Heart left ventricle (tissue), 16 donors: ENCODE results near the gene MAP3K4. TPM values are rescaled to one million over a fixed set of nuclear protein-coding genes. Genes with fewer than 3 reads are reported as not detected.

Experiments used
- ATAC-seq, 4 donors: fragments of 200-7000 bp; cut with Tn5 transposase; one replicate each; pipeline ENCODE4 v1.9.1; 2020 to 2022; ENCODE audit warnings: moderate library complexity in 4 of 4, mild to moderate bottlenecking in 3 of 4, moderate number of reproducible peaks in 1 of 4
- DNase-seq, 5 donors: peaks; one replicate each; pipeline ENCODE4 v3.0.0-alpha.2; 2020
- H3K27ac ChIP-seq, 12 donors: fragments of 200-600 bp; sonication (generic) in 4 of 12; one replicate each; pipeline versions ENCODE4 v1.5.0 to v1.8.0; 2016 to 2022; ENCODE audit warnings: mild to moderate bottlenecking in 2 of 12
- H3K27me3 ChIP-seq, 9 donors: fragments of 200-600 bp; sonication (generic) in 2 of 9; one replicate each; pipeline versions ENCODE4 v1.5.1 to v1.8.0; 2016 to 2022; ENCODE audit warnings: mild to moderate bottlenecking in 3 of 9
- H3K36me3 ChIP-seq, 9 donors: fragments of 200-600 bp; sonication (generic) in 2 of 9; one replicate each; pipeline versions ENCODE4 v1.5.0 to v1.8.0; 2018 to 2022; ENCODE audit warnings: mild to moderate bottlenecking in 2 of 9
- H3K4me1 ChIP-seq, 12 donors: fragments of 200-600 bp; sonication (generic) in 4 of 12; one replicate each; pipeline versions ENCODE4 v1.5.0 to v1.8.0; 2016 to 2022; ENCODE audit warnings: mild to moderate bottlenecking in 3 of 12
- H3K4me3 ChIP-seq, 12 donors: fragments of 200-600 bp; sonication (generic) in 4 of 12; one replicate each; pipeline versions ENCODE4 v1.5.0 to v1.8.0; 2017 to 2022; ENCODE audit warnings: mild to moderate bottlenecking in 9 of 12, moderate library complexity in 4 of 12
- H3K9me3 ChIP-seq, 12 donors: fragments of 200-600 bp; sonication (generic) in 4 of 12; one replicate each; pipeline versions ENCODE4 v1.5.0 to v1.8.0; 2016 to 2022; ENCODE audit warnings: mild to moderate bottlenecking in 1 of 12
- CTCF ChIP-seq, 12 donors: fragments of 200-600 bp; sonication (generic) in 4 of 12; IDR thresholded peaks; one replicate each; pipeline versions ENCODE4 v1.5.0 to v1.8.0; 2018 to 2022; ENCODE audit warnings: antibody characterized with exemption in 12 of 12, mild to moderate bottlenecking in 5 of 12
- POLR2A ChIP-seq, 2 donors: fragments of 450-650 bp; IDR thresholded peaks; one replicate each; pipeline ENCODE4 v1.6.1; 2017; ENCODE audit warnings: antibody characterized with exemption in 2 of 2, mild to moderate bottlenecking in 2 of 2, moderate library complexity in 2 of 2
- WGBS, 4 donors: extraction: QIAGEN DNeasy Blood & Tissue Kit in 2 of 4; methylation state at CpG; one replicate each; pipeline versions ENCODE4 v1.1.5 to v1.1.7; 2013 to 2018; 5-methylcytosine and 5-hydroxymethylcytosine counted together
- intact Hi-C, 10 donors: fragments of 100-400 bp; cut with DNase I; formaldehyde crosslinking; loops; one replicate each; pipeline versions ENCODE4 v1.11.1 to v1.14.2; 2022
- polyA plus RNA-seq, 2 donors: library from polyadenylated mRNA; stranded (reverse); fragments of 200-250 nt; gene quantifications; one replicate each; pipeline ENCODE4 v1.2.3, GENCODE V29; 2013
- total RNA-seq, 9 donors: library from RNA; depleted of rRNA in 2 of 9; stranded (reverse); fragments of >200 nt in 2 of 9; fragmentation: NEBNext Ultra II Directional in 3 of 9; extraction: Animal tissue kit (Norgen Biotek cat#: 25700) in 3 of 9; gene quantifications; one replicate each; pipeline versions ENCODE4 v1.1.0 to v1.2.4, GENCODE V29; 2016 to 2023
- donor health status: ischemic (EF 13 %, LVEDD 7.1; RV severe dilation, severe dysfunction).
- donor health status: healthy with polysubstance abuse.
- donor health status: DM: no; HTN: yes; CAD: no.
- donor health status: DM: no; HTN: no; CAD: no.
- donor health status: ischemic (EF 25% LVEDD 6.9; RV normal size, moderate dysfunction).
- donor health status: ischemic (EF 25% LVEDD 5.7; RV mildly dilated, moderate dysfunction).
- donor health status: healthy.
- donor health status: DM: yes; HTN: yes; CAD: no.
- donor health status: ischemic (EF 35%, LVEDD 5.7; RV mildly dilated, moderate dysfunction).
- donor health status: nonischemic (EF 11% LVEDD 7.7; RV severe dilation, severe dysfunction).
- donor health status: DM: yes; HTN: yes; CAD: no.
- donor health status: PGD.
- donor health status: ischemic (EF 29% LVEDD 5.4; RV normal size, mild dysfunction).
- donor health status: nonischemic (EF 23%, LVEDD 6.1; RV moderate dilation, normal function).

Gene MAP3K4
- total and polyA plus RNA-seq, 11 donors, result 9.2 to 39.1 (median 28.4) TPM

GRCh38 chr6:161100072-161100471 is 108.5 kb downstream of the MAP3K4 start:
- ATAC-seq, result peak in 1 of 4 donors; percentile 9
- peaks cover 0 to 100% (median 89%) of the 10 kb centered on the region in 9 donors for H3K36me3 ChIP-seq
- WGBS, 4 donors, result 76 to 90% (median 79%) methylated on average over 7 to 8 of the region's 8 CpGs

GRCh38 chr6:161101517-161101916 is 109.9 kb downstream of the MAP3K4 start:
- Histone ChIP-seq H3K36me3 (peaks cover 0 to 100% (median 94%) of the 10 kb centered on the region in 9 donors), H3K4me3 (no peak overlapping the region), H3K9me3 (no peaks in the 10 kb centered on the region), H3K27me3 (no peaks in the 10 kb centered on the region), H3K27ac (no peak overlapping the region), H3K4me1 (no peaks in the 10 kb centered on the region)
- intact Hi-C loops, result loop anchor here in 8 of 10 donors (5.0 to 10.0 kb wide), 2 partner anchors 271 to 273 kb away; no protein-coding TSS in a partner anchor
- 85 to 87% (median 86%) methylated on average over 7 of the region's 7 CpGs for WGBS, 4 donors
- no peak for DNase-seq
- TF ChIP-seq CTCF (IDR thresholded peaks at IDR 0.05) (peak in 4 of 12 donors; percentile 11 to 19 (median 16)), POLR2A (IDR thresholded peaks at IDR 0.05) (no peak)
- ATAC-seq, result no peak

More at GRCh38 chr6:161100072-161100471, 108.5 kb downstream of the MAP3K4 start:
- no peak for DNase-seq
- Histone ChIP-seq H3K27me3 (no peaks in the 10 kb centered on the region), H3K9me3 (no peaks in the 10 kb centered on the region), H3K4me1 (no peaks in the 10 kb centered on the region), H3K27ac (no peak overlapping the region), H3K4me3 (no peak overlapping the region)
- TF ChIP-seq POLR2A (IDR thresholded peaks at IDR 0.05), result no peak
- peak in 1 of 12 donors; percentile 9 for TF ChIP-seq CTCF (IDR thresholded peaks at IDR 0.05)
- intact Hi-C loops, result loop anchor here in 8 of 10 donors (5.0 to 10.0 kb wide), 2 partner anchors 272 to 275 kb away; no protein-coding TSS in a partner anchor

- Histone ChIP-seq H3K36me3 (peaks cover 0 to 100% (median 94%) of the 10 kb centered on the region in 9 donors), H3K9me3 (no peaks in the 10 kb centered on the region), H3K4me3 (no peak overlapping the region), H3K27me3 (no peaks in the 10 kb centered on the region), H3K27ac (no peak overlapping the region), H3K4me1 (no peaks in the 10 kb centered on the region)
- intact Hi-C loops, result loop anchor here in 8 of 10 donors (5.0 to 10.0 kb wide), 2 partner anchors 269 to 271 kb away; no protein-coding TSS in a partner anchor
- 95 to 97% (median 96%) methylated on average over 4 of the region's 4 CpGs for WGBS, 4 donors
- ATAC-seq (no peak), DNase-seq (no peak)
- no peak for TF ChIP-seq CTCF (IDR thresholded peaks at IDR 0.05)
- no peak for TF ChIP-seq POLR2A (IDR thresholded peaks at IDR 0.05)
Observed at GRCh38 chr6:161103475-161103874, 111.9 kb downstream of the MAP3K4 start.

GRCh38 chr6:161104966-161105365 is 113.4 kb downstream of the MAP3K4 start:
- Histone ChIP-seq H3K27ac (no peak overlapping the region), H3K27me3 (no peaks in the 10 kb centered on the region), H3K4me3 (no peak overlapping the region), H3K36me3 (peaks cover 0 to 100% (median 94%) of the 10 kb centered on the region in 9 donors), H3K9me3 (no peaks in the 10 kb centered on the region), H3K4me1 (no peaks in the 10 kb centered on the region)
- TF ChIP-seq CTCF (IDR thresholded peaks at IDR 0.05), result no peak
- TF ChIP-seq POLR2A (IDR thresholded peaks at IDR 0.05), result no peak
- no peak for DNase-seq
- no peak for ATAC-seq
- intact Hi-C loops, result loop anchor here in 8 of 10 donors (5.0 to 10.0 kb wide), 2 partner anchors 267 to 270 kb away; no protein-coding TSS in a partner anchor
